ENCODE results near the gene CLEC2B. TPM values are rescaled to one million over a fixed set of nuclear protein-coding genes. Genes with fewer than 3 reads are reported as not detected.

Gene CLEC2B
- total RNA-seq, 1 donor, result 11.6 TPM

- Histone ChIP-seq H2AFZ (ENCODE audit: low read length) (peak overlapping the region; percentile 89), H3K4me3 (ENCODE audit: insufficient read depth, low read length) (peak overlapping the region; percentile 74), H3K27ac (ENCODE audit: low read depth, low read length) (peak overlapping the region; percentile 52), H3K4me2 (ENCODE audit: insufficient read depth, low read length) (peak overlapping the region; percentile 85), H3K4me1 (ENCODE audit: insufficient read depth, low read length) (peaks cover 7% of the 10 kb centered on the region), H3K27me3 (ENCODE audit: insufficient read depth, low read length) (no peaks in the 10 kb centered on the region), H4K20me1 (ENCODE audit: insufficient read depth, low read length) (no peaks in the 10 kb centered on the region), H3K79me2 (ENCODE audit: insufficient read depth, low read length) (no peaks in the 10 kb centered on the region), H3K36me3 (ENCODE audit: insufficient read depth, low read length) (no peaks in the 10 kb centered on the region), H3K9me3 (ENCODE audit: low read depth, low read length) (no peaks in the 10 kb centered on the region)
- no peak for TF ChIP-seq CTCF (IDR thresholded peaks at IDR 0.05; ENCODE audit: extremely low read depth, low read depth, low read length)
- DNase-seq (ENCODE audit: insufficient read length, low spot score, missing footprints), result no peak
Observed at GRCh38 chr12:9870286-9870866, 1.2 kb upstream of the CLEC2B start.

DNA sequence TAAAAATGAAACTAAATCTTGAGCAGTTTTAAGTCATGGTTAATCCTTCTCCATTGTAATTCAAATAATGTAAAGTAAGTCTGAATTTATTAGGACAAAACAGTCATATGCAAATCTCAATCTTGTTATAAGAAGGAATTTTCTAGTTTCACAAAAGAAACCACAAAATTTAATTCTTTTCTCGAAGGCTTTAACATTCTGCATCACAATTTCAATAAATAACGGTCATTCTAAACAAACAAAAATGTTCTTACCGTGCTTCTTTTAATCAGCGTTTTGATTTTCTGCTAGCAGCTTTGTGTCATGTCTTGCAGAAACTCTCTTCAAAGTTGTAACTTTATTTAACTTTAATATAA, 225 bp downstream of the CLEC2B start:
- H3K36me3 ChIP-seq (ENCODE audit: insufficient read depth, low read length), result no peaks in the 10 kb centered on the region
- H3K27ac ChIP-seq (ENCODE audit: low read depth, low read length), result no peak overlapping the region
- H3K79me2 ChIP-seq (ENCODE audit: insufficient read depth, low read length), result no peaks in the 10 kb centered on the region
- H3K9me3 ChIP-seq (ENCODE audit: low read depth, low read length), result no peaks in the 10 kb centered on the region
- TF ChIP-seq CTCF (IDR thresholded peaks at IDR 0.05; ENCODE audit: extremely low read depth, low read depth, low read length), result no peak
- peak overlapping the region; percentile 74 for H3K4me3 ChIP-seq (ENCODE audit: insufficient read depth, low read length)
- DNase-seq (ENCODE audit: insufficient read length, low spot score, missing footprints), result no peak
- H4K20me1 ChIP-seq (ENCODE audit: insufficient read depth, low read length), result no peaks in the 10 kb centered on the region
- H2AFZ ChIP-seq (ENCODE audit: low read length), result peak overlapping the region; percentile 89
- H3K4me2 ChIP-seq (ENCODE audit: insufficient read depth, low read length), result peak overlapping the region; percentile 85
- peaks cover 7% of the 10 kb centered on the region for H3K4me1 ChIP-seq (ENCODE audit: insufficient read depth, low read length)
- no peaks in the 10 kb centered on the region for H3K27me3 ChIP-seq (ENCODE audit: insufficient read depth, low read length)

GRCh38 chr12:9868311-9868801, 798 bp downstream of the CLEC2B start:
- H3K4me1 ChIP-seq (ENCODE audit: insufficient read depth, low read length), result peaks cover 7% of the 10 kb centered on the region
- H4K20me1 ChIP-seq (ENCODE audit: insufficient read depth, low read length), result no peaks in the 10 kb centered on the region
- H3K9me3 ChIP-seq (ENCODE audit: low read depth, low read length), result no peaks in the 10 kb centered on the region
- no peaks in the 10 kb centered on the region for H3K36me3 ChIP-seq (ENCODE audit: insufficient read depth, low read length)
- no peaks in the 10 kb centered on the region for H3K79me2 ChIP-seq (ENCODE audit: insufficient read depth, low read length)
- H3K4me3 ChIP-seq (ENCODE audit: insufficient read depth, low read length), result peak overlapping the region; percentile 19
- H3K27me3 ChIP-seq (ENCODE audit: insufficient read depth, low read length), result no peaks in the 10 kb centered on the region
- TF ChIP-seq CTCF (IDR thresholded peaks at IDR 0.05; ENCODE audit: extremely low read depth, low read depth, low read length), result no peak
- DNase-seq (ENCODE audit: insufficient read length, low spot score, missing footprints), result no peak
- peak overlapping the region; percentile 19 for H3K4me2 ChIP-seq (ENCODE audit: insufficient read depth, low read length)
- H2AFZ ChIP-seq (ENCODE audit: low read length), result peak overlapping the region; percentile 40
- H3K27ac ChIP-seq (ENCODE audit: low read depth, low read length), result no peak overlapping the region

GRCh38 chr12:9867531-9867930, 1.6 kb downstream of the CLEC2B start:
- no peak overlapping the region for H3K27ac ChIP-seq (ENCODE audit: low read depth, low read length)
- no peaks in the 10 kb centered on the region for H4K20me1 ChIP-seq (ENCODE audit: insufficient read depth, low read length)
- H3K27me3 ChIP-seq (ENCODE audit: insufficient read depth, low read length), result no peaks in the 10 kb centered on the region
- no peak overlapping the region for H2AFZ ChIP-seq (ENCODE audit: low read length)
- H3K4me1 ChIP-seq (ENCODE audit: insufficient read depth, low read length), result peaks cover 7% of the 10 kb centered on the region
- H3K9me3 ChIP-seq (ENCODE audit: low read depth, low read length), result no peaks in the 10 kb centered on the region
- H3K36me3 ChIP-seq (ENCODE audit: insufficient read depth, low read length), result no peaks in the 10 kb centered on the region
- no peak overlapping the region for H3K4me2 ChIP-seq (ENCODE audit: insufficient read depth, low read length)
- TF ChIP-seq CTCF (IDR thresholded peaks at IDR 0.05; ENCODE audit: extremely low read depth, low read depth, low read length), result no peak
- no peaks in the 10 kb centered on the region for H3K79me2 ChIP-seq (ENCODE audit: insufficient read depth, low read length)
- H3K4me3 ChIP-seq (ENCODE audit: insufficient read depth, low read length), result no peak overlapping the region
- DNase-seq (ENCODE audit: insufficient read length, low spot score, missing footprints), result no peak

Measured in osteoblast (primary cell).